ENCODE results near the gene TULP4. TPM values are rescaled to one million over a fixed set of nuclear protein-coding genes. Genes with fewer than 3 reads are reported as not detected.
"Not testable (repeated sequence)": the region's sequence is repeated elsewhere in the genome, so short reads cannot be mapped to it uniquely, and the experiment has no call there.

TULP4 gene
- total RNA-seq, 1 donor from 2014 or later, result 104 TPM

- Histone ChIP-seq H3K4me3 (no peak overlapping the region), H3K27ac (no peak overlapping the region), H3K9me3 (no peaks in the 10 kb centered on the region), H3K36me3 (peaks cover 14% of the 10 kb centered on the region), H3K27me3 (ENCODE audit: low read depth) (no peaks in the 10 kb centered on the region), H3K4me1 (no peaks in the 10 kb centered on the region)
- intact Hi-C loops (cut with DNase I), result no loop called here
- TF ChIP-seq CTCF (IDR thresholded peaks at IDR 0.05), result no peak
- ATAC-seq (no peak), DNase-seq (no peak)
These were observed 160.2 kb downstream of the TULP4 start for GRCh38 chr6:158472447-158472846.

GRCh38 chr6:158474961-158475343, 162.7 kb downstream of the TULP4 start:
- H3K9me3 ChIP-seq, result no peaks in the 10 kb centered on the region
- H3K27me3 ChIP-seq (ENCODE audit: low read depth), result no peaks in the 10 kb centered on the region
- no peak for TF ChIP-seq CTCF (IDR thresholded peaks at IDR 0.05)
- no peak overlapping the region for H3K4me3 ChIP-seq
- no peak overlapping the region for H3K27ac ChIP-seq
- ATAC-seq (no peak), DNase-seq (no peak)
- peaks cover 15% of the 10 kb centered on the region for H3K36me3 ChIP-seq
- no peaks in the 10 kb centered on the region for H3K4me1 ChIP-seq
- intact Hi-C loops (cut with DNase I), result no loop called here

GRCh38 chr6:158475344-158476302, 163.4 kb downstream of the TULP4 start:
- DNase-seq (no peak), ATAC-seq (peak in 1 of 2 donors; percentile 47)
- Histone ChIP-seq H3K9me3 (no peaks in the 10 kb centered on the region), H3K27me3 (ENCODE audit: low read depth) (no peaks in the 10 kb centered on the region), H3K27ac (no peak overlapping the region), H3K4me1 (no peaks in the 10 kb centered on the region), H3K36me3 (peaks cover 22% of the 10 kb centered on the region), H3K4me3 (no peak overlapping the region)
- TF ChIP-seq CTCF (IDR thresholded peaks at IDR 0.05), result no peak
- intact Hi-C loops (cut with DNase I), result no loop called here

GRCh38 chr6:158476389-158476788, 164.1 kb downstream of the TULP4 start:
- TF ChIP-seq CTCF (IDR thresholded peaks at IDR 0.05), result no peak
- Histone ChIP-seq H3K4me3 (no peak overlapping the region), H3K9me3 (no peaks in the 10 kb centered on the region), H3K27ac (no peak overlapping the region), H3K36me3 (peaks cover 29% of the 10 kb centered on the region), H3K4me1 (no peaks in the 10 kb centered on the region), H3K27me3 (ENCODE audit: low read depth) (no peaks in the 10 kb centered on the region)
- intact Hi-C loops (cut with DNase I), result no loop called here
- DNase-seq (no peak), ATAC-seq (no peak)

- ATAC-seq; intact Hi-C loops (cut with DNase I); H3K9me3 ChIP-seq: not testable (repeated sequence)
These were observed 165.5 kb downstream of the TULP4 start for GRCh38 chr6:158477722-158478121.

GRCh38 chr6:158480989-158481388, 168.7 kb downstream of the TULP4 start:
- no peak overlapping the region for H3K4me3 ChIP-seq
- no peaks in the 10 kb centered on the region for H3K4me1 ChIP-seq
- intact Hi-C loops (cut with DNase I), result no loop called here
- peaks cover 69% of the 10 kb centered on the region for H3K36me3 ChIP-seq
- DNase-seq (no peak), ATAC-seq (no peak)
- no peak for TF ChIP-seq CTCF (IDR thresholded peaks at IDR 0.05)
- no peak overlapping the region for H3K27ac ChIP-seq
- no peaks in the 10 kb centered on the region for H3K9me3 ChIP-seq
- no peaks in the 10 kb centered on the region for H3K27me3 ChIP-seq (ENCODE audit: low read depth)

More at GRCh38 chr6:158477722-158478121, 165.5 kb downstream of the TULP4 start:
- not testable (repeated sequence) for H3K4me3 ChIP-seq; H3K27me3 ChIP-seq (ENCODE audit: low read depth); H3K4me1 ChIP-seq; H3K27ac ChIP-seq; DNase-seq
- peaks cover 43% of the 10 kb centered on the region for H3K36me3 ChIP-seq
